WTC11 (cell line): ENCODE measurements around the gene MEGF9. TPM values are rescaled to one million over a fixed set of nuclear protein-coding genes. Genes with fewer than 3 reads are reported as not detected.

ENCODE experiments used
- ATAC-seq: fragments of 200-7000 bp; cut with Tn5 transposase; 2 replicates; pipeline ENCODE4 v1.10.0; 2021; ENCODE audit warnings: mild to moderate bottlenecking, moderate library complexity
- CTCF ChIA-PET: fragments of 300-600 bp; sonication (Branson Sonifier 250); formaldehyde crosslinking; loops from one replicate; lab custom pipeline; 2021; ENCODE audit warnings: antibody characterized with exemption; lab: Charles Lee
- POLR2A ChIA-PET: fragments of 350-600 bp; sonication (Branson Sonifier 250); formaldehyde crosslinking; loops from one replicate; lab custom pipeline; 2021; ENCODE audit warnings: antibody characterized with exemption; lab: Charles Lee
- DNase-seq: peaks from one replicate; pipeline ENCODE4 v3.0.0; 2021; ENCODE audit warnings: low spot score
- H3K27ac Mint-ChIP-seq: 2 replicates; pipeline ENCODE4 v1.8.0; 2021; ENCODE audit warnings: mixed read lengths
- H3K27me3 Mint-ChIP-seq: 2 replicates; pipeline ENCODE4 v1.8.0; 2021; ENCODE audit warnings: low read depth, mild to moderate bottlenecking, moderate library complexity, mixed read lengths
- H3K36me3 Mint-ChIP-seq: 2 replicates; pipeline ENCODE4 v1.8.0; 2021; ENCODE audit warnings: mixed read lengths
- H3K4me1 Mint-ChIP-seq: 2 replicates; pipeline ENCODE4 v1.8.0; 2022; ENCODE audit warnings: mixed read lengths
- H3K4me3 Mint-ChIP-seq: 2 replicates; pipeline ENCODE4 v1.8.0; 2021; ENCODE audit warnings: mild to moderate bottlenecking, moderate library complexity, mixed read lengths
- H3K9me3 Mint-ChIP-seq: 2 replicates; pipeline ENCODE4 v1.8.0; 2021; ENCODE audit warnings: mixed read lengths
- AR ChIP-seq: fragments of 250-450 bp; sonication (Bioruptor Pico); IDR thresholded peaks from 2 replicates; pipeline ENCODE4 v1.9.0; 2021; ENCODE audit warnings: mild to moderate bottlenecking
- ATF2 ChIP-seq: sonication (generic); formaldehyde crosslinking; IDR thresholded peaks from 2 replicates; pipeline ENCODE4 v1.8.1; 2022; ENCODE audit warnings: low read depth, missing genetic modification reagents, borderline replicate concordance
- CTCF ChIP-seq: fragments of 200-600 bp; IDR thresholded peaks from 2 replicates; pipeline ENCODE4 v1.8.0; 2022; ENCODE audit warnings: antibody characterized with exemption
- E2F4 ChIP-seq: sonication (generic); formaldehyde crosslinking; IDR thresholded peaks from 2 replicates; pipeline ENCODE4 v1.8.1; 2022; ENCODE audit warnings: low read depth, mild to moderate bottlenecking, moderate library complexity, missing genetic modification reagents, borderline replicate concordance
- E2F5 ChIP-seq: sonication (generic); formaldehyde crosslinking; IDR thresholded peaks from 2 replicates; pipeline ENCODE4 v1.8.1; 2022; ENCODE audit warnings: mild to moderate bottlenecking, moderate library complexity, missing genetic modification reagents
- STAT6 ChIP-seq: sonication (generic); formaldehyde crosslinking; conservative IDR thresholded peaks from 2 replicates; pipeline ENCODE4 v1.8.1; 2023; ENCODE audit warnings: mild to moderate bottlenecking, low read depth, missing genetic modification reagents, moderate library complexity
- TP53 ChIP-seq: sonication (generic); formaldehyde crosslinking; IDR thresholded peaks from 2 replicates; pipeline ENCODE4 v1.8.1; 2023; ENCODE audit warnings: mild to moderate bottlenecking, missing genetic modification reagents
- USF2 ChIP-seq: sonication (generic); formaldehyde crosslinking; IDR thresholded peaks from 2 replicates; pipeline ENCODE4 v1.8.1; 2023; ENCODE audit warnings: mild to moderate bottlenecking, missing genetic modification reagents, moderate library complexity
- ZNF532 ChIP-seq: fragments of 250-450 bp; sonication (Bioruptor Pico); IDR thresholded peaks from 2 replicates; pipeline ENCODE4 v1.9.0; 2021; ENCODE audit warnings: mild to moderate bottlenecking, borderline replicate concordance
- total RNA-seq: library from RNA; stranded (reverse); gene quantifications from 3 replicates; pipeline ENCODE4 v1.2.3, GENCODE V29; 2021

The MEGF9 gene
- total RNA-seq, 1 experiment from 2014 or later: 0.92 TPM

- H3K4me1 Mint-ChIP-seq: no peaks in the 10 kb centered on the region
These were observed 157.5 kb downstream of the MEGF9 start for GRCh38 chr9:120556775-120557174.

More at GRCh38 chr9:120556775-120557174, 157.5 kb downstream of the MEGF9 start:
- DNase-seq: no peak
- Mint-ChIP-seq H3K9me3 (no peaks in the 10 kb centered on the region), H3K36me3 (peaks cover 18% of the 10 kb centered on the region), H3K27ac (no peak overlapping the region), H3K27me3 (no peaks in the 10 kb centered on the region), H3K4me3 (no peak overlapping the region)
- no peak for ATAC-seq
- ChIA-PET CTCF (no interaction called here), POLR2A (no interaction called here)
- TF ChIP-seq AR (CRISPR knock-in tag) (no peak), E2F5 (no peak), E2F4 (no peak), ZNF532 (CRISPR knock-in tag) (no peak), USF2 (CRISPR knock-in tag) (no peak), ATF2 (no peak), CTCF (no peak), TP53 (CRISPR knock-in tag) (no peak), STAT6 (CRISPR knock-in tag) (no peak)
